Mesendoderm (in vitro differentiated cells): Measurements from ENCODE around the gene FDX2.

Source experiments
- DNase-seq: peaks from one replicate; pipeline ENCODE4 v3.0.0; 2013
- H2AK5ac ChIP-seq: 2 replicates; pipeline ENCODE4 v1.6.1; 2013; ENCODE audit warnings: low read length, inconsistent platforms
- H2BK120ac ChIP-seq: 2 replicates; pipeline ENCODE4 v1.6.1; 2013; ENCODE audit warnings: low read depth, mild to moderate bottlenecking, low read length, moderate library complexity, mixed read lengths
- H2BK15ac ChIP-seq: replicated peaks from 2 replicates; pipeline ENCODE4 v1.6.1; 2013; ENCODE audit warnings: low read depth, mild to moderate bottlenecking, moderate library complexity
- H2BK5ac ChIP-seq: 2 replicates; pipeline ENCODE4 v1.6.1; 2013; ENCODE audit warnings: low read length, inconsistent platforms
- H3K18ac ChIP-seq: 2 replicates; pipeline ENCODE4 v1.6.1; 2013; ENCODE audit warnings: mild to moderate bottlenecking, low read length, mixed read lengths
- H3K23ac ChIP-seq: one replicate; pipeline ENCODE4 v1.6.1; 2013; ENCODE audit warnings: low read length
- H3K27ac ChIP-seq: 2 replicates; pipeline ENCODE4 v1.5.1; 2013; ENCODE audit warnings: low read depth, mild to moderate bottlenecking, inconsistent platforms, low read length, moderate library complexity
- H3K27me3 ChIP-seq: 2 replicates; pipeline ENCODE4 v1.6.1; 2013; ENCODE audit warnings: low read length, control low read depth, mild to moderate bottlenecking, inconsistent platforms; ENCODE audit not compliant: insufficient read depth, poor library complexity
- H3K36me3 ChIP-seq: 2 replicates; pipeline ENCODE4 v1.6.1; 2013; ENCODE audit warnings: low read length, inconsistent platforms; ENCODE audit not compliant: control insufficient read depth, insufficient read depth
- H3K4ac ChIP-seq: one replicate; pipeline ENCODE4 v1.6.1; 2013; ENCODE audit warnings: low read depth, mild to moderate bottlenecking, low read length, moderate library complexity
- H3K4me1 ChIP-seq: 2 replicates; pipeline ENCODE4 v1.6.1; 2013; ENCODE audit warnings: low read depth, low read length, inconsistent platforms; ENCODE audit not compliant: control insufficient read depth
- H3K4me2 ChIP-seq: 2 replicates; pipeline ENCODE4 v1.6.1; 2013; ENCODE audit warnings: low read length
- H3K4me3 ChIP-seq: 2 replicates; pipeline ENCODE4 v1.5.1; 2013; ENCODE audit warnings: mild to moderate bottlenecking, low read length
- H3K56ac ChIP-seq: one replicate; pipeline ENCODE4 v1.6.1; 2013; ENCODE audit warnings: low read length
- H3K79me1 ChIP-seq: 2 replicates; pipeline ENCODE4 v1.6.1; 2013; ENCODE audit warnings: low read length, inconsistent platforms
- H3K79me2 ChIP-seq: 2 replicates; pipeline ENCODE4 v1.6.1; 2013; ENCODE audit warnings: mild to moderate bottlenecking, low read length; ENCODE audit not compliant: control insufficient read depth, insufficient read depth
- H3K9ac ChIP-seq: 2 replicates; pipeline ENCODE4 v1.6.1; 2013; ENCODE audit warnings: low read length, inconsistent platforms
- H4K5ac ChIP-seq: one replicate; pipeline ENCODE4 v1.6.1; 2013; ENCODE audit warnings: low read length
- H4K8ac ChIP-seq: one replicate; pipeline ENCODE4 v1.6.1; 2013; ENCODE audit warnings: low read depth, mild to moderate bottlenecking, control low read depth, low read length, moderate library complexity
- whole genome bisulfite sequencing: extraction: QIAGEN DNeasy Blood & Tissue Kit; methylation state at CpG from one replicate; pipeline ENCODE4 v1.1.7; 2013; ENCODE audit warnings: low lambda C conversion rate, missing lambda C conversion rate; ENCODE audit not compliant: insufficient coverage; ENCODE audit errors: extremely low coverage; 5-methylcytosine and 5-hydroxymethylcytosine counted together

Gene FDX2

DNA sequence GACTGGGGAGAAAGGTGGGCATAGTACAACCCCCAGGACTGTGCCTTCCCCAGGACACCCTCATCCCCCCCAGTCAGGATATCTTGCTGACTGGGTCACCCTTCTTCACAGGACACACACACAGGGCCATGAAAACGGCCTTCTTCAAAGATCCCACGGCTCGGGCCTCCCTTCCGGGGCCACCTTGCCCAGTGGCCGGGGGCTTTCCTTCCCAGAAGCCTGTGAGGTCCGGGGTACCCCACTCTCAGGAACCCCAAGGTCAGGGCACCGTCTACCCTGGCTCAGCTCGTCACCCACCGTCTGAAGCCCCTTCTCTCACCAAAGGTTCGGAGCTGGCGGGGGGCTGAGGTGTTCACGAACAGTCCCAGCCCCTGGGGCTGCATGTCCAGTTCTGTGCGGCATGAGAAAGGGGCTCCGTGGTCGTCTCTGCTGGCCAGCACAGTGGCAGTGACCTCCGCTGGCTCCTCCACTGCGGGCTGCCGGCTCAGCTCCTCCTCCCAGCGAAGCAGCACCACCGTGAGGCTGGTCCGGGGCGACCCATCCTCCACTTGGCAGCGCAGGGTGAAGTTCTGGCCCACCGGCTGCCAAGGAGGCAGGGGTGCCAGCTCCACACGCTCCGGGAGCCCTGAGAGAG, 19.7 kb upstream of the FDX2 start:
- Histone ChIP-seq H2BK120ac (no peak overlapping the region), H3K23ac (no peak overlapping the region), H3K18ac (no peak overlapping the region), H2AK5ac (no peak overlapping the region), H3K4me1 (peaks cover 3% of the 10 kb centered on the region), H3K56ac (peak overlapping the region; percentile 71), H3K4ac (no peak overlapping the region), H3K79me1 (peaks cover 9% of the 10 kb centered on the region), H3K79me2 (peaks cover 17% of the 10 kb centered on the region), H3K27me3 (no peaks in the 10 kb centered on the region), H4K8ac (no peak overlapping the region), H3K27ac (no peak overlapping the region), H3K36me3 (no peaks in the 10 kb centered on the region), H3K9ac (peak overlapping the region; percentile 60), H3K4me2 (no peak overlapping the region), H2BK5ac (no peak overlapping the region), H2BK15ac (no peak overlapping the region), H3K4me3 (no peak overlapping the region), H4K5ac (no peak overlapping the region)
- no peak for DNase-seq
- no CpG with 5 or more reads among the region's 26 CpGs for WGBS

DNA sequence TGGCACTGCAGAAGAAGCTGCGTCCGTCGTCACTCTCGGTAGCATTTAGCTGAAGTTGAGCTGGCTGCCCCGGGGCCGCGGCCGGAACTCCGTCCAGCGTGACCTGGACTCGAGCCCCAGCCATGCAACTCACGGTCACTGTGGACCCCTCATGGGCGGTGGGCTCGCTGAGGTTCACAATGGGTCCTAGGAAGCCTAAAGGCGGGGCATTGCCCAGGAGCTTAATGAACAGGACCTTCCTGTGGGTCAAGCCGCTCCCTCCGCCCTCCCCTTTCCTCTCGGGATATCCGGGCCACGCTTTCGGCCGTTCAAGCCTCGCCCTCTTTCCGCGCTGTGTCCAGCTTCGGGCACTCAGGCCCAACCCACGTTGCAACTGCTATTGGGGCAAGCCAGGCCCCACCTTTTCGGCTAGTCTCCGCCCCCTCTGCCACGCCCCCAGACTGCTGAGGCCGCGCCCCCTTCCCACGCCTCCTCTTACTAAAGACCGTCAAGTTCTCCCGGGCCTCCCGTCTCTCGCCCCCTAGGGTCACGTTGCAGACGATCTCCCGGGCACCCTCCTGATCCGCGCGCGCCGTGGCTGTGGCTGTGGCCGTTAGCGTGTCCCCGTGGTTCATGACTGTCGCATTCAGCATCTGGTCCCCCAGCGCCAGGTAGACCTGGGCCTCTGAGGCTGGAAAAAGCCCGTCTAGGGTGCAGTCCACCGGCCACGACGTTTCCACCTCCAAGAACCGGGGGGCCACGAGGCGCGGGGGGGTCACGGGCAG, 19.0 kb upstream of the FDX2 start:
- Histone ChIP-seq H2BK15ac (no peak overlapping the region), H3K36me3 (no peaks in the 10 kb centered on the region), H3K23ac (no peak overlapping the region), H3K9ac (peak overlapping the region; percentile 70), H3K79me1 (peaks cover 11% of the 10 kb centered on the region), H3K27me3 (no peaks in the 10 kb centered on the region), H4K8ac (no peak overlapping the region), H3K79me2 (peaks cover 17% of the 10 kb centered on the region), H3K4me1 (peaks cover 3% of the 10 kb centered on the region), H2BK120ac (no peak overlapping the region), H3K56ac (peak overlapping the region; percentile 84), H4K5ac (no peak overlapping the region), H3K4me2 (peak overlapping the region; percentile 70), H3K4ac (no peak overlapping the region), H2AK5ac (no peak overlapping the region), H3K27ac (no peak overlapping the region), H3K18ac (no peak overlapping the region), H2BK5ac (no peak overlapping the region), H3K4me3 (peak overlapping the region; percentile 25)
- DNase-seq: peak; percentile 92
- WGBS: no CpG with 5 or more reads among the region's 59 CpGs

DNA sequence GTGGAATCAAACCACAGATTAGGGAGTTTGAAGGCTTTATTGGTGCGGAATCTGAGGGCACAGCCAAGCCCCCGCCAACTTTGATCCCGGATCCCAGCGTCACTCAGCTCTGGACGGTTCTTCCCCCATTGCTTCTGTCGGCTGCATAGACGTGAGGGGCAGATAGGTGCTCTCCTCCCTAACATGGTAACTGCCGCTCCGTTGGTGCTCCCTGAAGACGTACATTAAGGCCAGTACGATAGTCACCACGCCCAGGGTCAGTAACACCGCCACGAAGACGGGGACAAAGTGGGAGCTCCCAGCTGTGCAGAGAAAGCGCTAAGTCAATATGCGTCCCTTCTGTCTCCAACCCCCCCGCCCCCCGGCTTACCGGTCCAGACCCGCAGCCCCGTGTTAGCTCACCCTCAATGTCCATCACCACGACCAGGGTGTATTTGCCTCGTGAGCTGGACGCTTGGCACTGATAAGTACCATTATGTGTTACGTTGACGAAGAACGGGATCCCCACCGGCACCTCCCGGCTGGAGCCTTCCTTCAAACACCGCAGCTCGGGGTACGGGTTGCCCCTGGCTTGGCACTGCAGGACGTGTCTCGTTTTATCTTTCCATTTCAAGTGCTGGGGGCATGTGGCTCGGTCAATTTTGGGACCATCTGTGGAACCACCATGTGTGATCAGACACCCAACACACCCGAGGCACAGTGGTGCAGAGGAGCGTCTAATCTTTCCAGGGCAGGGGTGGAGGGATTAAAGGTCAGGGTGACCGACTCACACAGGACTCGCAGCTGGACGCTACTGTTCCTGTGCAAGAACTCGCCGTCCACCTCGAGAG, 18.2 kb upstream of the FDX2 start:
- Histone ChIP-seq H3K4ac (no peak overlapping the region), H3K36me3 (no peaks in the 10 kb centered on the region), H3K18ac (no peak overlapping the region), H3K56ac (peak overlapping the region; percentile 84), H3K79me2 (peaks cover 17% of the 10 kb centered on the region), H2BK120ac (no peak overlapping the region), H2AK5ac (no peak overlapping the region), H4K5ac (no peak overlapping the region), H3K4me2 (peak overlapping the region; percentile 70), H3K27me3 (no peaks in the 10 kb centered on the region), H2BK15ac (no peak overlapping the region), H3K27ac (no peak overlapping the region), H3K79me1 (peaks cover 11% of the 10 kb centered on the region), H2BK5ac (no peak overlapping the region), H3K23ac (no peak overlapping the region), H4K8ac (no peak overlapping the region), H3K4me3 (peak overlapping the region; percentile 67), H3K4me1 (peaks cover 3% of the 10 kb centered on the region), H3K9ac (peak overlapping the region; percentile 70)
- no CpG with 5 or more reads among the region's 44 CpGs for WGBS
- peak; percentile 24 for DNase-seq

DNA sequence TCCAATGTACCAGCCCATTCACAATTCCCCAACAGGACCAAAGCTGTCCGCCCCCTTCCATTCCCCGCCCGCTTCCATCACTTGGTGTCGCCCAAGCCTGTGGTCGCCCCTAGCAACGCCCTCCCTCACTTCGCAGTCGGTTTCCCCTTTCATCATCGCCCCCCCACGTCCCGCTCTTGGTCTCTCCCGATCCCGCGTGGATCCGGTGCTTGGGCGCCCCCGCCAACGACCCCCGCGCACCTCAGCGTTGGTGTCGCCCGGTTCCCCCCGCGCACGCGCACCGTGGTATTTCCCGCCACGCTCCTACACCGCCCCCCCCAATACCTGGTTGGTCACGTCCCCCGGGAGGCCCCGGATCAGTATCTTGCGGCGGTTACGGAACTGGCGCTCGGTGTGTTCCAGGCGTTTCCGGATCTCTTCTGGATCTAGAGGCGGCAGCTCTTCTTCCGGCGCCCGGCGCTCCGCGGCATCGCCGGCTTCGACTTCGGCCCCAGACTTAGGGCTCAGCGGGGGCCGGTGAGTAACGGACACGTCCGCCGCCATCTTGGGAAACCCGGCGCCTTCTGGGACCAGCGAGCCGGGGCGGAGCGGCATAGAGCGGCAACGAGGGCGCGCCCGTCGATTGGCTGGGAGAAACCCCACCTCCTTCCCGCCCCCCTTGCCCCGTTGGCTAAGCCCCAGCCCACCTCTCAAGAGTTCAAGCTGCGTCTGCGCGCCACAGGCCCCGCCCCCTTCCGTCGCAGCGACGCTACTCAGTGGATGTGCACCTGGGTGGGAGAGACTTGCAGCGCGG, 17.3 kb upstream of the FDX2 start, which contains the start of gene RAVER1:
Gene RAVER1, minus strand, starts transcription at position 565 of the 793 bp plus-strand sequence. Its CDS starts 22 bp downstream, at position 543.
- Histone ChIP-seq H3K4me2 (peak within 1 kb of the TSS; percentile 73), H3K79me2 (peaks cover 17% of the 10 kb centered on the region), H4K5ac (no peak within 1 kb of the TSS), H3K4ac (peak within 1 kb of the TSS; percentile 61), H3K27me3 (no peaks in the 10 kb centered on the region), H3K18ac (peak within 1 kb of the TSS; percentile 66), H4K8ac (no peak within 1 kb of the TSS), H3K79me1 (peaks cover 11% of the 10 kb centered on the region), H2BK120ac (no peak within 1 kb of the TSS), H3K27ac (peak within 1 kb of the TSS; percentile 64), H2BK15ac (no peak within 1 kb of the TSS), H3K4me1 (peaks cover 3% of the 10 kb centered on the region), H3K4me3 (peak within 1 kb of the TSS; percentile 74), H2BK5ac (no peak within 1 kb of the TSS), H3K9ac (peak within 1 kb of the TSS; percentile 80), H3K36me3 (no peaks in the 10 kb centered on the region), H2AK5ac (no peak within 1 kb of the TSS), H3K23ac (no peak within 1 kb of the TSS), H3K56ac (peak within 1 kb of the TSS; percentile 92)
- peak; percentile 98 for DNase-seq
- no CpG with 5 or more reads among the region's 82 CpGs for WGBS
